Measurements from ENCODE around the gene SUN2. TPM values are rescaled to one million over a fixed set of nuclear protein-coding genes. Genes with fewer than 3 reads are reported as not detected.

The SUN2 gene
- total and polyA plus RNA-seq, 8 donors: 44.8 to 99.2 (median 76.4) TPM

DNA sequence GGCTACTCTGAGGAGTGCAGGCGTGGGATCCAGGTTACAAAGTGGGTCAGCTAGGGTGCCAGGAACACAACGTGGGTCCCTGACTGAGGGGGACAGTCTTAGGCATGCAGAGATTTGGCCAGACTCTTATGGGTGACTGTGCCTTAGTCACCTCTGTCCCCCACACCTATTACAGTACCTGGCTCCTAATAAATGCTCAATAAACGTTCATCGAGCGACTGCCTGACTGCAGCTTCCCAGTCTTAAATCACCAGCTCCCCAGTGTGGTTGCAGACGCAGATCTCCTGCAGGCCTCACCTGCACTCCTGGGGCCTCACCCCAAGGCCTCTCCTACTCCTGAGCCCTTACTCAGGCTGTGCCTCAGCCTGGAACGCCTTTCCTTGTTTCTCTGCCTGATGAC lies 3.2 kb upstream of the SUN2 start:
- H3K9me3 ChIP-seq: no peaks in the 10 kb centered on the region
- ATAC-seq: no peak
- no peak overlapping the region for H3K27ac ChIP-seq
- no peak overlapping the region for H3K4me3 ChIP-seq
- 82 to 87% methylated on average over 7 of the region's 7 CpGs for WGBS, 2 donors
- DNase-seq: no peak
- no peaks in the 10 kb centered on the region for H3K36me3 ChIP-seq
- intact Hi-C loops (cut with DNase I): no loop called here
- H3K4me1 ChIP-seq: peaks cover 0 to 10% (median 0%) of the 10 kb centered on the region in 3 donors
- TF ChIP-seq, protein P1, sequence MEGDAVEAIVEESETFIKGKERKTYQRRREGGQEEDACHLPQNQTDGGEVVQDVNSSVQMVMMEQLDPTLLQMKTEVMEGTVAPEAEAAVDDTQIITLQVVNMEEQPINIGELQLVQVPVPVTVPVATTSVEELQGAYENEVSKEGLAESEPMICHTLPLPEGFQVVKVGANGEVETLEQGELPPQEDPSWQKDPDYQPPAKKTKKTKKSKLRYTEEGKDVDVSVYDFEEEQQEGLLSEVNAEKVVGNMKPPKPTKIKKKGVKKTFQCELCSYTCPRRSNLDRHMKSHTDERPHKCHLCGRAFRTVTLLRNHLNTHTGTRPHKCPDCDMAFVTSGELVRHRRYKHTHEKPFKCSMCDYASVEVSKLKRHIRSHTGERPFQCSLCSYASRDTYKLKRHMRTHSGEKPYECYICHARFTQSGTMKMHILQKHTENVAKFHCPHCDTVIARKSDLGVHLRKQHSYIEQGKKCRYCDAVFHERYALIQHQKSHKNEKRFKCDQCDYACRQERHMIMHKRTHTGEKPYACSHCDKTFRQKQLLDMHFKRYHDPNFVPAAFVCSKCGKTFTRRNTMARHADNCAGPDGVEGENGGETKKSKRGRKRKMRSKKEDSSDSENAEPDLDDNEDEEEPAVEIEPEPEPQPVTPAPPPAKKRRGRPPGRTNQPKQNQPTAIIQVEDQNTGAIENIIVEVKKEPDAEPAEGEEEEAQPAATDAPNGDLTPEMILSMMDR (IDR thresholded peaks at IDR 0.05): no peak
- H3K27me3 ChIP-seq: no peaks in the 10 kb centered on the region
- no peak for FAIRE-seq

DNA sequence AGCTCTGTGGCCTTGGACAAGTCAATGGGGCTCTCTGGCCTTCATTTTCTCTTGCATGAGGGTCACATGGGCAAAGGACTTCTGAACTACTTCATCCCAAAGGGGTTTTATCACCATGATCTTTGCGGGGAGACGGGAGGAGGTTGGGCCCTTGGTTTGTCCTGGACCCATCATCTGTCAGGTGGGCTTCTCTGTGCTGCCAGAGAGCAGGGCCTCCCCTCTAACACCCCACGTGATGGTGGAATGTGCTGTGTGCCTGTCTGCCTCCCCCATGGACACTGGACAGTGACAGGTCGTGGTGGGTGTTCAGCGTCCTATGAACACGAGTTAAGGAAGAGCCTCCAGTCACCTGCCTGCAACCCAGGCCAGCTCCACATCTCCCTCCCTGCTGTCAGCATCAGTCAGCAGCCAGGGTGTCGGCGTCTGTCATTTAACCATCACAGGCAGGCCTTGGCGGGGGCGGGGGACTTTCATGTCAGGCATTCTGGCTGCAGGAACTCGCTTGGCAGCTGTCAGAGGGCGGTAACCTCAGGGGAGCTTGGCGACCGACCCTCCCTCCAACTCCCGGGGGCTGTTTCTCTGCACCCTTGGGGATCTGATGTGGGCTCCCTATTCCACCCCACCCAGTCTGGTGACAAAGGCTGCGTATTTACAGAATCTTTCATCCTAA lies 2.6 kb upstream of the SUN2 start:
- 85 to 86% methylated on average over 16 of the region's 16 CpGs for WGBS, 2 donors
- Histone ChIP-seq H3K36me3 (no peaks in the 10 kb centered on the region), H3K27me3 (no peaks in the 10 kb centered on the region), H3K4me3 (no peak overlapping the region), H3K27ac (no peak overlapping the region), H3K4me1 (peaks cover 4 to 16% (median 5%) of the 10 kb centered on the region in 3 donors), H3K9me3 (no peaks in the 10 kb centered on the region)
- TF ChIP-seq, protein P1 (IDR thresholded peaks at IDR 0.05): no peak
- DNase-seq: peak in 1 of 6 donors; percentile 31
- intact Hi-C loops (cut with DNase I): no loop called here
- no peak for ATAC-seq
- FAIRE-seq: no peak

DNA sequence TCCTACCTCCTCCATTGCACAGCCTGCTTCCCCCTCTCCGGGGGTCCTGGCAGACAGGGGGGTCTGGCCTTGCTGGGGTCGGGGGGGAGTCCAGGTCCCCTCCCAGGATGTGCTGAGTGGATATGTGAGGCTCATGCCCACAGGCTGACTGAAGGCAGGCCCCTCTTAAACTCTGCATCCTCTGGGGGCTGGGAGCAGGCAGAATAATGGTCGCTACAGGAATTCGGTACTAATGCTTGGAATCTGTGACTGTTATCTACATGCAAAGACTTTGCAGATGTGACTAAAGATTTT lies 1.6 kb upstream of the SUN2 start:
- WGBS, 2 donors: 82 to 83% methylated on average over 4 of the region's 4 CpGs
- Histone ChIP-seq H3K4me3 (no peak overlapping the region), H3K27ac (no peak overlapping the region), H3K36me3 (peaks cover 0 to 4% (median 0%) of the 10 kb centered on the region in 3 donors), H3K4me1 (peaks cover 7 to 24% (median 7%) of the 10 kb centered on the region in 3 donors), H3K9me3 (no peaks in the 10 kb centered on the region), H3K27me3 (no peaks in the 10 kb centered on the region)
- intact Hi-C loops (cut with DNase I): no loop called here
- FAIRE-seq: no peak
- ATAC-seq: no peak
- DNase-seq: peak in 1 of 6 donors; percentile 40
- TF ChIP-seq, protein P1 (IDR thresholded peaks at IDR 0.05): no peak

DNA sequence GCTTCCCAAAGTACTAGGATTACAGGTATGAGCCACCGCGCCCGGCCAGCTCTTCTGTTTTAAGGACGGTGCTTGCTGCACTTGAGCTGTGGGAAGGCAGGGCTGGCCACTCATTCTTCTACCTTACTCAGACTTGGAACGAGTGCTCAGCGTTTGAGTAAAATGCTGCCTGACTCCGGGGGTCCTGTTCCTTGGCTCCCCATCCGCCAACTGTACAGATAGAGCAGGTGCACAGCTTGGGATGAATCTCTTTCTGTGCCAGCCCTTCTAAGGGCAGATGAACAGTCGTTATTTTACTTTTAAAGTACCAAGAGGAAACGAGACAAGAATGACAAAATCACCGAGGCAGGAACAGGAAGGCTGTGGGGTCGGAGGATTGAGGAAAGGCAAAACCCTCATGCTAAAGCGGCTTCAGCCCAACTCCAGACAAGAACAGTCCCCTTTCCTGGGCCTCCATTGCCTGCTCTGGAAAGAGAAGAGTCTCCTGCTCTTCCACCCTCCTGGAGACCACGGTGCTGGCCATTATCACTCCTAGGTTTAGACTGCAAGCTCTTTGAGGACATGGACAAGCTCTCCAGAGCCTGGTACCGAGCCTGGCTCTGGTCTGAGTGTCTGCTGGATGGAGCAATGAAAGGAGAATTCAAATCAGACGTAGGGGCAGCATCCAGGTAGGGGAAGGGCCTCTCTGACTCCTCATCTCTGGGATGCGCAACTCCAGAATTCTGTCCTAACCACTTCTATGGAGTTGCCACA lies 1.1 kb upstream of the SUN2 start:
- Histone ChIP-seq H3K27ac (peak overlapping the region; percentile 81 to 99 (median 94)), H3K4me3 (peak overlapping the region; percentile 60 to 83 (median 64)), H3K27me3 (no peaks in the 10 kb centered on the region), H3K9me3 (no peaks in the 10 kb centered on the region), H3K36me3 (peaks cover 0 to 10% (median 4%) of the 10 kb centered on the region in 3 donors), H3K4me1 (peaks cover 7 to 24% (median 7%) of the 10 kb centered on the region in 3 donors)
- intact Hi-C loops (cut with DNase I): no loop called here
- TF ChIP-seq, protein P1 (IDR thresholded peaks at IDR 0.05): no peak
- FAIRE-seq: no peak
- DNase-seq: peak in 2 of 6 donors; percentile 42 to 59
- no peak for ATAC-seq
- 60 to 62% methylated on average over 17 of the region's 17 CpGs for WGBS, 2 donors

Data from pancreas (tissue), 10 donors.